CD4-positive, alpha-beta T cell (primary cell): ENCODE results near the gene RAB26. TPM values are rescaled to one million over a fixed set of nuclear protein-coding genes. Genes with fewer than 3 reads are reported as not detected.

Experiments used
- ATAC-seq: fragments of 200-7000 bp; cut with Tn5 transposase; one replicate; pipeline ENCODE4 v1.10.0; 2022; ENCODE audit warnings: mild to moderate bottlenecking; ENCODE audit not compliant: poor library complexity
- CTCF ChIA-PET: fragments of 350-600 bp; sonication (Branson Sonifier 250); formaldehyde crosslinking; loops from one replicate; lab custom pipeline; 2021; ENCODE audit warnings: antibody characterized with exemption, inconsistent platforms; lab: Charles Lee
- POLR2A ChIA-PET: fragments of 350-600 bp; sonication (Branson Sonifier 250); formaldehyde crosslinking; loops from one replicate; lab custom pipeline; 2021; ENCODE audit warnings: antibody characterized with exemption, inconsistent platforms; lab: Charles Lee
- DNase-seq, 14 experiments: peaks; one replicate each; pipeline ENCODE4 v3.0.0-alpha.2; 2013 to 2020; ENCODE audit warnings: mixed read lengths in 2 of 14
- H3K27ac ChIP-seq, 2 donors: one replicate each; pipeline versions ENCODE4 v1.5.1 to v1.7.0; 2013; ENCODE audit warnings: low read length in 2 of 2, low read depth in 1 of 2, mild to moderate bottlenecking in 1 of 2
- H3K27me3 ChIP-seq, 2 experiments: 1 replicate in 1 of 2; 2 replicates in 1 of 2; pipeline versions ENCODE4 v1.6.1 to v1.7.0; 2013; ENCODE audit warnings: low read length in 2 of 2, control low read depth in 1 of 2, mild to moderate bottlenecking in 1 of 2, moderate library complexity in 1 of 2; ENCODE audit not compliant: insufficient read depth in 2 of 2, control insufficient read depth in 1 of 2
- H3K36me3 ChIP-seq: one replicate; pipeline ENCODE4 v1.6.1; 2013; ENCODE audit warnings: low read length, control low read depth; ENCODE audit not compliant: insufficient read depth
- H3K4me1 ChIP-seq: one replicate; pipeline ENCODE4 v1.6.1; 2013; ENCODE audit warnings: low read length, control low read depth; ENCODE audit not compliant: insufficient read depth
- H3K4me3 ChIP-seq: one replicate; pipeline ENCODE4 v1.5.1; 2013; ENCODE audit warnings: mild to moderate bottlenecking, low read length, moderate library complexity
- H3K9me3 ChIP-seq, 2 experiments: 1 replicate in 1 of 2; 2 replicates in 1 of 2; pipeline versions ENCODE4 v1.6.1 to v1.7.0; 2013; ENCODE audit warnings: low read length in 2 of 2, mild to moderate bottlenecking in 2 of 2, control low read depth in 1 of 2, moderate library complexity in 1 of 2; ENCODE audit not compliant: control insufficient read depth in 1 of 2, insufficient read depth in 1 of 2
- H3K27ac Mint-ChIP-seq: one replicate; pipeline ENCODE4 v1.8.0; 2020; ENCODE audit warnings: mixed read lengths
- H3K27me3 Mint-ChIP-seq: one replicate; pipeline ENCODE4 v1.8.0; 2021; ENCODE audit warnings: mixed read lengths
- H3K36me3 Mint-ChIP-seq: one replicate; pipeline ENCODE4 v1.8.0; 2021; ENCODE audit warnings: low read depth, mixed read lengths
- H3K4me1 Mint-ChIP-seq: one replicate; pipeline ENCODE4 v1.8.0; 2021; ENCODE audit warnings: low read depth, mixed read lengths
- H3K4me3 Mint-ChIP-seq: one replicate; pipeline ENCODE4 v1.8.0; 2020; ENCODE audit warnings: mild to moderate bottlenecking, mixed read lengths
- H3K9me3 Mint-ChIP-seq: one replicate; pipeline ENCODE4 v1.8.0; 2020; ENCODE audit warnings: mixed read lengths
- intact Hi-C, 2 experiments: fragments of 100-400 bp; cut with DNase I in 1 of 2; cut with micrococcal nuclease in 1 of 2; formaldehyde crosslinking; loops; one replicate each; pipeline versions ENCODE4 v1.15.1 to v1.9.0; 2023 to 2025; cut with DNase I, micrococcal nuclease
- total RNA-seq, 174 experiments: library from RNA in 2 of 174; stranded (reverse) in 2 of 174; gene quantifications; one replicate each; pipeline ENCODE4 v1.2.3 and lab custom pipeline; 2021 to 2026
- TF ChIP-seq, protein P1 (sequence below): fragments of 200-600 bp; IDR thresholded peaks from one replicate; pipeline ENCODE4 v1.8.0; 2022; ENCODE audit warnings: antibody characterized with exemption, mild to moderate bottlenecking

Gene RAB26
- total RNA-seq, 2 experiments from 2014 or later: not detected

DNA sequence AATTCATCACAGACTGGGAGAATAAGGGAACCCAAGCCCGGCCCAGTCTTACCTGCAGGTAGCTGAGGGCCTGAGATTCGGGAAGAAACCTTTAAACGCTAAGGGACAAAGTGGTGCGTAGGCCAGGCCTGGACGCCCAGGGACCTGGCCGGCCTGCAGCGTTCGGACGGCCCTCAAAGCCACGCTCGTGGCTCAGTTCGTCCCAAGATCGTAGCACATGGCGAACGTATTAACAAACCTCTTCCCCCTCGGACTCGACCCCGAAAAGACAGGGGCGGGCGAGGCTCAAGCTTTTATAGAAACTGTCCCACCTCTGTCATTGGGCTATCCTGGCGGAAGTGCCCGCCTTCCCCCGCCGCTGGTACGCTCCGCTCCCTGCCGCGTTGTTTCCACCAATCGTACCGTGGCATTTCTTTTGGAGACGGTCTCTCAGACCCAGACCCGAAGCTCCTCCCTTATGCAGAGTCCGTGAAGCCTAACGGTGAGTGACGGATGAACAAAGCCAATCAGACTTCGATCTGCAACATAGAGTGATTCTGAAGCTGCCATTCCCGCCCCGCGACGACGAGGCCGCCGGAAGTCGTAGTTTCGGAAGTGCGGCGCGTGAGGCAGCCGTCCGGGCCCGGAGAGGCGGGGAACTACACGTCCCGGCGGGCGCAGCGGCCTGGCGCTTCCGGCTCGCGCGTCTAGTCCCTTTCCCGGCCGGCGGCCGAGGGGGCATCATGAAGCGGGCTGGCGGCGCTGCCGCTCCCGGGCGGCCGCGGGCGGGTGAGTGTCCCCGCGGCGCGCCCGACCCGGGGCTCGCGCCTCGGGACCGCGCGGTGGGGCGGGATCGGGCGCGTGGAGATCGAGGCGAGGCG lies 6.9 kb downstream of the RAB26 start, which contains the start of gene TRAF7:
Gene TRAF7 (plus strand): TSS at position 692 of the 860 bp plus-strand sequence. CDS start 8,139 bp downstream, outside the sequence.
- ATAC-seq (peak; percentile 90), DNase-seq (peak; percentile 93 to 100 (median 95))
- H3K27ac ChIP-seq: peak within 1 kb of the TSS; percentile 64 to 68
- no peaks in the 10 kb centered on the region for H3K9me3 Mint-ChIP-seq
- peak within 1 kb of the TSS; percentile 75 for H3K27ac Mint-ChIP-seq
- peaks cover 18% of the 10 kb centered on the region for H3K36me3 ChIP-seq
- H3K9me3 ChIP-seq: no peaks in the 10 kb centered on the region
- ChIA-PET POLR2A (interaction anchor here (0.6 to 2.8 kb wide), 54 partner anchors 9 to 1519 kb away, joined by 3 to 41 read pairs (median 6); partner anchors contain the start of genes AMDHD2, ATP6V0C, CCNF and ECI1), CTCF (interaction anchor here (0.6 to 2.4 kb wide), 9 partner anchors 14 to 191 kb away, joined by 3 to 12 read pairs (median 4); partner anchors contain the start of genes NTHL1, RPS2 and TSC2)
- TF ChIP-seq, protein P1, sequence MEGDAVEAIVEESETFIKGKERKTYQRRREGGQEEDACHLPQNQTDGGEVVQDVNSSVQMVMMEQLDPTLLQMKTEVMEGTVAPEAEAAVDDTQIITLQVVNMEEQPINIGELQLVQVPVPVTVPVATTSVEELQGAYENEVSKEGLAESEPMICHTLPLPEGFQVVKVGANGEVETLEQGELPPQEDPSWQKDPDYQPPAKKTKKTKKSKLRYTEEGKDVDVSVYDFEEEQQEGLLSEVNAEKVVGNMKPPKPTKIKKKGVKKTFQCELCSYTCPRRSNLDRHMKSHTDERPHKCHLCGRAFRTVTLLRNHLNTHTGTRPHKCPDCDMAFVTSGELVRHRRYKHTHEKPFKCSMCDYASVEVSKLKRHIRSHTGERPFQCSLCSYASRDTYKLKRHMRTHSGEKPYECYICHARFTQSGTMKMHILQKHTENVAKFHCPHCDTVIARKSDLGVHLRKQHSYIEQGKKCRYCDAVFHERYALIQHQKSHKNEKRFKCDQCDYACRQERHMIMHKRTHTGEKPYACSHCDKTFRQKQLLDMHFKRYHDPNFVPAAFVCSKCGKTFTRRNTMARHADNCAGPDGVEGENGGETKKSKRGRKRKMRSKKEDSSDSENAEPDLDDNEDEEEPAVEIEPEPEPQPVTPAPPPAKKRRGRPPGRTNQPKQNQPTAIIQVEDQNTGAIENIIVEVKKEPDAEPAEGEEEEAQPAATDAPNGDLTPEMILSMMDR: no peak
- peaks cover 19% of the 10 kb centered on the region for H3K36me3 Mint-ChIP-seq
- no peaks in the 10 kb centered on the region for H3K27me3 Mint-ChIP-seq
- peak within 1 kb of the TSS; percentile 83 for H3K4me3 ChIP-seq
- intact Hi-C loops: loop anchor here (1.0 to 10.0 kb wide), 2 partner anchors 107 to 291 kb away; no protein-coding TSS in a partner anchor
- peak within 1 kb of the TSS; percentile 94 for H3K4me3 Mint-ChIP-seq
- H3K27me3 ChIP-seq: no peaks in the 10 kb centered on the region
- peaks cover 79% of the 10 kb centered on the region for H3K4me1 ChIP-seq
- peaks cover 51% of the 10 kb centered on the region for H3K4me1 Mint-ChIP-seq

DNA sequence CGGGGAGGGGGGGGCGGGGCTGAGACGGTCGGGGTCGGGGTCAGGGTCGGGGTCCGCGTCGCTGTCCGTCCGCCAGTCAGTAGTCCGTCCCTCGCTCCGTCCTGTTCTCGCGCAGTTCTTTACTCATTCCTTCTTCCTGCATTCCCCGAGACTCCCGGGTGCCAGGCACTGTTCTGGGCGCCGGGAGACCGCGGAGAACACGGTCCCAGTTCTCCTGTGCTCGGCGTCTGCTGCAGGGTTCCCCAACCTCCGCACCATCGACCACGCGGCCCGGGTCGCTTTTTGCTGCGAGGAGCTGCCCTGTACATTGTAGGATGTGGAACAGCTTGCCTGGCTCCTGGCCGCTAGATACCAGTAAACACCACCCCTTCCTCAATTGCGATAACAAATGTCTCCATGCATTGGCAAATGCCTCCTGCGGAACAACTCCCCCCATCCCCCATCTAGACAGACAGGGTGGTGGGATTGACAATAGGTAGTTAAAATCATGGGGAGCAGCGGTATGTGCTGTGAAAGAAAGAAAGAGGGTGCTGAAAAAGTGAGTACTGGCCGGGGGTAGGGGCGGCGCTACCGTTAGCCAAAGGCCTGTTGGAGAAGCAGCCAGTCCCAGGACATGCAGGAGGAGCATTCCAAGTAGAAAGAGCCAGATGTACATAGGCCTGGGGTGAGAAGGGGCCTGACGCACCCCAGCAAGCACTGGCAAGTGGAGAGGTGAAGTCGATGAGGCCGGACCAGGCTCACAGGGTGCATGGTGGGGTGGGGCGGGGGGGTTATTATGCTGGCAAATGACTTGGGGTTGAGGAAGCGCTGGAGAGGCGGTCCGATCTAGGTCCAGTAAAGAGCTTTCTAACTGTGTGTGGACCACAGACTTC lies 7.8 kb downstream of the RAB26 start:
- H3K9me3 Mint-ChIP-seq: no peaks in the 10 kb centered on the region
- DNase-seq (peak in 2 of 14 experiments; percentile 42 to 58), ATAC-seq (no peak)
- no peaks in the 10 kb centered on the region for H3K27me3 ChIP-seq
- H3K27ac ChIP-seq: no peak overlapping the region
- H3K4me3 Mint-ChIP-seq: peak overlapping the region; percentile 94
- ChIA-PET POLR2A (interaction anchor here (0.6 to 2.8 kb wide), 45 partner anchors 9 to 736 kb away, joined by 3 to 41 read pairs (median 8); partner anchors contain the start of genes ATP6V0C, ECI1, FAHD1 and GFER), CTCF (interaction anchor here (1.2 to 2.4 kb wide), 7 partner anchors 15 to 192 kb away, joined by 3 to 12 read pairs (median 7); partner anchors contain the start of genes NTHL1, RPS2 and TSC2)
- peak overlapping the region; percentile 83 for H3K4me3 ChIP-seq
- peak overlapping the region; percentile 75 for H3K27ac Mint-ChIP-seq
- intact Hi-C loops: loop anchor here (1.0 to 10.0 kb wide), 3 partner anchors 49 to 291 kb away; partner anchors contain the start of gene MLST8 (in 1 of the 2)
- H3K27me3 Mint-ChIP-seq: no peaks in the 10 kb centered on the region
- TF ChIP-seq, protein P1: no peak
- H3K36me3 Mint-ChIP-seq: peaks cover 19% of the 10 kb centered on the region
- H3K9me3 ChIP-seq: no peaks in the 10 kb centered on the region
- H3K36me3 ChIP-seq: peaks cover 16% of the 10 kb centered on the region
- H3K4me1 ChIP-seq: peaks cover 74% of the 10 kb centered on the region
- peaks cover 49% of the 10 kb centered on the region for H3K4me1 Mint-ChIP-seq

DNA sequence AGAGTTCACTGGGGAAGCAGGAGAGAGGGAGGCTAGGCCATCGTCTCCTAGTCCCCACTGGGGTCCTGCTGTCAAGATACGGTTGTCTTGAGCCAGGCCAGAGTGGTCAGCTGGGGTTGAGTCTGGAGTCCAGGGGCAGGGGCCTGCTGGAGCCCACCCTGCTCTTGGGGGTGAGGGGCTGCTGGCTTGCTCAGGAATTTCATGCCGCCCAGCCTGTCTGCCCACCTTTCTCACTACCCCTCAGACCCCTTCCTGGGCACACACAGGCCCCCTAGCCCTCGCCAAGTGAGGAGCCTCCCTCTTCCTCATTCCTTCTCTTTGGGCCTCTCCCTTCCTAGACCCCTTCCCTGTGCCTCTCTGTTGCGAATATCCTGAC lies 8.4 kb downstream of the RAB26 start:
- H3K4me3 ChIP-seq: no peak overlapping the region
- POLR2A ChIA-PET: interaction anchor here (2.5 to 2.8 kb wide), 2 partner anchors 147 to 192 kb away, joined by 30 to 41 read pairs; partner anchors contain the start of genes RPS2 and ZNF598
- Mint-ChIP-seq H3K36me3 (peaks cover 19% of the 10 kb centered on the region), H3K27me3 (no peaks in the 10 kb centered on the region), H3K27ac (no peak overlapping the region), H3K4me1 (peaks cover 47% of the 10 kb centered on the region), H3K9me3 (no peaks in the 10 kb centered on the region), H3K4me3 (peak overlapping the region; percentile 94)
- H3K27me3 ChIP-seq: no peaks in the 10 kb centered on the region
- ATAC-seq (no peak), DNase-seq (no peak)
- TF ChIP-seq, protein P1: no peak
- H3K36me3 ChIP-seq: peaks cover 9% of the 10 kb centered on the region
- peaks cover 68% of the 10 kb centered on the region for H3K4me1 ChIP-seq
- CTCF ChIA-PET: no interaction called here
- intact Hi-C loops: loop anchor here (2.0 to 10.0 kb wide), 2 partner anchors 48 to 292 kb away; partner anchors contain the start of gene MLST8 (in 1 of the 2)
- H3K9me3 ChIP-seq: no peaks in the 10 kb centered on the region
- no peak overlapping the region for H3K27ac ChIP-seq
